GM18867 (cell line): ENCODE measurements around the gene CLCN3.
"Not testable (repeated sequence)": the region's sequence is repeated elsewhere in the genome, so short reads cannot be mapped to it uniquely, and the experiment has no call there.

ENCODE experiments used
- ATAC-seq: cut with Tn5 transposase; IDR thresholded peaks from one replicate; pipeline ENCODE4 v1.9.1; 2021; ENCODE audit warnings: mild to moderate bottlenecking, moderate library complexity; ENCODE audit not compliant: unreplicated experiment

CLCN3 gene

DNA sequence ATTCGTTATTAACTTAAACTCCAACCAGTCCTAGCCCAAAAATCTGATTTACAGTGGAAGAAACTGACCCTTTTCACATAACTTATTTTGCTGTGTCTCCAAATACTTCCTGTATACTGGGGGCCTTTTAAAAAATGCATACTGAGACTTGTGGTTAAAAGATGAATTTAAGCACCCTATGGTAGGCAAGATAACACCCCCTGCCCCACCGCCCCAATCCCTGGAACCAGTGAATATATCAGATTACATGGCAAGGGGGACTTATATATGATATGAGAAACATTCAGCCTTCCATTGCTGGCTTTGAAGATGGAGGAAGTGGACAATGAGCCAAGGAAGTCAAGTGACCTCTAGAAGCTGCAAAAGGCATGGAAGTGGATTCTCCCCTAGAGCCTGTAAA is 3.1 kb upstream of the CLCN3 start:
- no peak for ATAC-seq

DNA sequence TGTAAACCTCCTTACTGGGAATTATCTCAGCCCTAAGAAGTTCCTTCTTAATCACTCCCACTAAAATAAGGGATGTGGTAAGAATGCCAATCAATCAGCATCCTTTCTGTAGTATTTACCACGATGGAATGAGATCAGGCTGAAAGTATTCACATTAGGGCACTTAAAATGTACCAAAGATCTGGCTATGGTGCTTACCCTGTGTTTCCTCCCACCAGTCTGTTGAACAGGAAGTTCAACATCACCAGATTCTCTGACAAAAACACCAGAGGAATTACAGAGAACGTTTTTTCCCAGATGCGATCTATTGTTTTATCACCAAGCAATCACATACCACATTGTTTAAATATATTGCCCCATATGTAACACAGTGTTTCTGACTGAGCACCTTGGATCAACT is 2.1 kb upstream of the CLCN3 start:
- ATAC-seq: no peak

DNA sequence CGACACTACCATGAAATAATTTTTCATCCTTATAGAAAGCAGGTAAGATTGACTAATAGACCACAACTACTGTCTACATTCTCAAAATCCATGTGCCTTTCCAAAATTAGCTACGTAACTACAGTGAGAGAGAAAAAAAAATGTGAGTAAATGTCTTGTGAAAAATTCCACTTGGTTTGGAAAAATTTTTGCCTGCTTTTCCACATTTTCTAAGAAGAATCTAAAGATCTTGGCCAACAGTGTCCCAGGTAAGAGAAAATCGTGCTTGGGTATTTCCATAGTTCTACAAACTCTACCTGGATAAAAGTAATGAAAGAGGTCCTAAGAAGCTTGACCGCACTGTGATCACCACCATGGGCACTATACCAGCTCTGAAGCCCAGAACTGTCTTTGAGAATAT is 1.4 kb upstream of the CLCN3 start:
- no peak for ATAC-seq

DNA sequence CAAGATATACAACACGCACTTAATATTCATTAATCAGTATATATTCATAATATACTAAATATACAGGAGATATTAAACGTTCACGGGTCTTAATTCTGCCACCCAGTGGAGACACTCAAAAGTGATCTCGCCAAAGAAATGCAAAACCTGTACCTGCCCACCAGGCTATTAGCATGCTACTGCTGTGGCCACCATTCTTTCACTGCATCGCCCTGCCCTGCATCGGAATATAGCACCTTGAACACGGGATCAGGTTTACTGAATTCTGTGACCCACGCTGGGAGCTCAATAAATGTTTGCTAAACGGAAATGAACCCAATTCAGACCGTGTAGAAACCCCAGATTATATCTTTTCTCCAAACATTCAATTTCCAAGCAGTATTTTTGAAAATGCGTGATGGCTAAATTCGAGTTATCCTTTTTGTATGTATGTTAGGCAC is 840 bp upstream of the CLCN3 start:
- ATAC-seq: peak; percentile 49

DNA sequence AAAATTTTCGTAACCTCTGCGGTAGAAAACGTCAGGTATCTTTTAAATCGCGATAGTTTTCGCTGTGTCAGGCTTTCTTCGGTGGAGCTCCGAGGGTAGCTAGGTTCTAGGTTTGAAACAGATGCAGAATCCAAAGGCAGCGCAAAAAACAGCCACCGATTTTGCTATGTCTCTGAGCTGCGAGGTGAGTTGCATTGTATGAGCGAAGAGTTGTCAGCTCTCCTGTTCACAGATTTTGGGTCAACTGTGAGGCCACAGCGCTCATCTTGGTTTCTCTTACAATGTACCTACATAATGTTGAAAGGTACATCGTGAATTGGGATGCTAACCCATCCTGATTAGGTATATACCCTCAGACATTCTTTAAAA is 486 bp downstream of the CLCN3 start:
- ATAC-seq: no peak

DNA sequence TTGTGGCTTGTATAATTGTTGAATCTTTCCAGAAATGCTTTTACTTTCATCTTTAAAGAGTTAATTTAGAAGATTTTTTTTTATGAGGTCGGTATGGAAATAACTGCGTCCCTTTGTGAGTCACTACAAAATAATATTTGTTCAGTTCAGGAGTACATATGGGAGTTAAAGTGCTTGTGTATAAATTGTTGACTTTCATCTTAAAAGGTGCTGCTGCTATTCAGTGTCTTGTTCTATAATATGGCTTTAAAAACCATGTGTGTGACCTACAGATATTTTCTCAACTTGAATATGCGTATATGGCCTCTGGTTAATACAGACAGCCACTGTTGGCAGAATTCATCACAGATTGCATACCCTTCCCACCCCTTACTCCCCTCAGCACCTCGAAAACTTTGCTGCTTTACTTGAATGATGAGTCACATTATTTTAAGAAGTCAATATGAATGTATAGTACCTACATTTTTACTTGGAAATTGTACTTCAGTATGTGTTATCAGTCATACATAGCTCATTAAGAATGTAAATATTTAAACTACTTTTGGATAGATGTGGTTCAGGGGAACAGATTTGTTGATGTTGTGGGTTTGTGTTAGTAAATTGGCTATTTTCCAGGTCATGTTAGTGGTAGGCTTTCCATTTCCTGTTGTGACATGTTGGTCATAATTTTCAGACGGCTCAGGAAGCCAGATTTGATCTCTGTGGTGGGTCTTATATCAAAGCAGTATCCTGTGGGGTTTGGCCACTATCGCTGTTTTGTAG is 1.5 kb downstream of the CLCN3 start:
- no peak for ATAC-seq

DNA sequence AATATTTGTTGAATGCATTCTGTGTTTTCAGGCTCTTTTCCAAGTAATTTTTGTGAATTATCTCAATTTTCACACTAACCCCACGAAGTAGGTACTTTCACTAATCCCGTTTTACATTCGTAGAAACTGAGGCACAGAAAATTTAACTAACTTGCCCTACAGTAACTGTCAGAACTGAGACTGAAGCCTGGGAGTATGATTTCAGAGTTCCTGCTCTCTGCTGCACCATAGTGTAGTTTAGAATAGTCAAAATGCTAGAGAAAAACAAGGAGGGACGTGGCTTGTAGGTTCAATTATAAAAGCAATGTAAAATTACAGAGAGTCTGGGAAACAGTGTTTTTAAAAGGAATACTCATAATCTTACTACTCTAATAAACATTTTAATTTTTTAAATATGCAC is 2.2 kb downstream of the CLCN3 start:
- no peak for ATAC-seq

DNA sequence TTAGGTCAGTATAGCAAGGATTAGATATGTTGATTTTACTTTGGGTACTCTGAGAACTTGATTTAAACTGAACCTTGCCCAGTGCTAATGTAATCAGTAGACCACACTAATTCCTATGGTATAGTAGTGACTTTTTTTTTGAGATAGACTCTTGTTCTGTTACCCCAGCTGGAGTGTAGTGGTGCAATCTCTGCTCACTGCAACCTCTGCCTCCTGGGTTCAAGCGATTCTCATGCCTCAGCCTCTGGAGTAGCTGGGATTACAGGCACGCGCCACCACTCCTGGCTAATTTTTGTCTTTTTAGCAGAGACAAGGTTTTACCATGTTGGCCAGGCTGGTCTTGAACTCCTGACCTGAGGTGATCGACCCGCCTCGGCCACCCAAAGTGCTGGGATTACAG is 3.6 kb downstream of the CLCN3 start:
- not testable (repeated sequence) for ATAC-seq

DNA sequence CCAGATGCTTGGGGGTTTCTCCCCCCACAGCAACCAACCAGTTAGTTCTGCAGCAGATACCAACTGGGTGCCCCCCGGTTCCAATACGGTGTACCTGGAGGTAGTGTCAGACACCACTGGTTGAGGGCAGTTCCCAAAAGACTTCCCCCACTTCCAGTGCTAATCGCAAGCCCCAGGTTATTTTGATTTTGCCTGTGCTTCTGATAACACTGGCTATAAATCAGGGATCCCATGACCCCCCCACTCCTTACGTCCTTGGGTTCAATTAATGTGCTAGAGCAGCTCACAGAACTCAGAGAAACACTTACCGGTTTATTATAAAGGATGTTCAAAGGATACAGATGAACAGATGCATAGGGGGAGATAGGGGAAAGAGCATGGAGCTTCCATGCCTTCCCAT is 5.5 kb downstream of the CLCN3 start:
- no peak for ATAC-seq

DNA sequence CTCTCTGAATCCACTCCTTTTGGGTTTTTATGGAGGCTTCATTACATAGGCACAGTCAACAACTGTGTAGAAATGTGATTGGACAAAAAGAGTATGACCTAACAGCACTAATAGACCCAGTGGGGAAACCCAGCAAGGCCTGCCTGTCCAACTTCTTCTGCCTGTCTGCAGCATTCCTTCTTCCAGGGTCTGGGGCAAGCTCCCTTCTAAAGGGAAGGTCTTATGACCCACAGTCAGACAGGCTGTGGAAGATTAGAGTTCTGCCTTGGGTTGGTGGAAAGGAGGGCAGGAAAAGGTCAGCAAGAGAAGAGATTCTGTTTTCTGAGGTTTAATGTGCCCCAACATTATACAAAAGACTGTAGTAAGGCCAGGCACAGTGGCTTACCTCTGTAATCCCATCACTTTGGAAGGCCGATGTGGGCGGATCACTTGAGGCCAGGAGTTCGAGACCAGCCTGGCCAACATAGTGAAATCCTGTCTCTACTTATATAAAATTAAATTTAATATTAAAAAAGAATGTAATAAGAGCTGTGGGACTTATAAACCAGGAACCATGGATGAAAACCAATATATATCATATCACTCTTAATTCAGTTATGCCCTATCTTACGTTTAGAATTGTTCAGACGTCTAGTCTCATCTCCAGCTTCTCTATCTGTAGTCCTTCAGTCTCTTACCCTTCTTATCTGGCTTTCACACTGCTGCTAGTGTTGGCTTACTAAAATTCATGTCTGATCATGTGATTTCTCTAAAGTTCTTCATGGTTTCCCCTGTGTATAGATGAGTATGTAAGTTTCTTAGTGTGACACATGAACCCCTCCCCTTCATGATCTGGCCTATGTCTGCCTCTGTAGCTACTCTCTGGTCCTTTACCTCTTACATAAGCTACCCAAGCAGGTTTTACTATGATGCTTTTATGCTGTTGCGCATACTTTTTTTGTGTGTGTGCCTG is 6.2 kb downstream of the CLCN3 start:
- ATAC-seq: no peak

DNA sequence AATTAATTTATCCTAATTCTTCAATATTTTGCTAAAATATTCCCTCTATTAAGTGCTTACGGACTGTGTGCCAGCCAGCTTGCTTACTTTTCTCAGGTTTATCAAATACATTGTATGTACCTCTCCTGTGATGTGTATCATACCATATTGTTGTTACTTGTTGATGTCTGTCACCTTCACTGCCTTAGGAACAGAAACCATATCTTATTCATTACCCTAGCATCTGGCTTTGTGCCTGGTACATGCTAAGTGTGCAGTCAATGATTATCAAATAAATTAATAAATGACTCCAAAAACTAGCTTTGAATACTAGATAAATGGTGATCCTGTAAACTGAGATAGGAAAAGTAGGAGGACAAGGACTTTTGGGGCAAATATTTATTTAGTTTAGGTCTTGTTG is 6.9 kb downstream of the CLCN3 start:
- peak; percentile 59 for ATAC-seq

DNA sequence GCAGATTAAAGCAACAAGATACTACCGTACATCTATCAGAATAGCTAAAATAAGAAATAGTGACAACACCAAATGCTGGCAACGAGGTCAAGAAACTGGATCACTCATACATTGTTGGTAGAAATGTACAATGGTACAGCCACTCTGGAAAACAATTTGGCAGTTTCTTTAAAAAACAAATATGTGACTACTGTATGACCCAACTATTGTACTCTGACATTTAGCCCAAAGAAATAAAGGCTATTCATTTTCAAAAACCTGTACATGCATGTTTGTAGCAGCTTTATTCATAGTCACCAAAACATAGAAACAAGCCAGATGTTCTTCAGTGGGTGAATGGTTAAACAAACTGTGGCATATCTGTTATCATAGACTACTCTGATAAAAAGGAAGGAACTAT is 8.2 kb downstream of the CLCN3 start:
- no peak for ATAC-seq

DNA sequence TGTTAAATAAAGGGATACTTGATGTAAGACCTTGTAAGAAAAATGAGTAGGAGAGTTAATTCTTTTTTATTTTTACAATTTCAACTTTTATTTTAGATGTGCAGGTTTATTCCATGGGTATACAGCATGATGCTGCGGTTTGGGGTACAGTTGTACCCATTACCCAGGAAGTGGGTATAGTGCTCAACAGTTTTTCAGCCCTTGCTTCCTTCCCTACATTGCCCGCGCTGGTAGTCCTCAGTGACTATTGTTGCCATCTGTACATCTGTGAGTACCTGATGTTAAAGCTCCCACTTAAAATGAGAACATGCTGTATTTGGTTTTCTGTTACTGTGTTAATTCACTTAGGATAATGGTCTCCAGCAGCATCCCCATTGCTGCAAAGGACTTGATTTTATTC is 9.7 kb downstream of the CLCN3 start:
- ATAC-seq: no peak

DNA sequence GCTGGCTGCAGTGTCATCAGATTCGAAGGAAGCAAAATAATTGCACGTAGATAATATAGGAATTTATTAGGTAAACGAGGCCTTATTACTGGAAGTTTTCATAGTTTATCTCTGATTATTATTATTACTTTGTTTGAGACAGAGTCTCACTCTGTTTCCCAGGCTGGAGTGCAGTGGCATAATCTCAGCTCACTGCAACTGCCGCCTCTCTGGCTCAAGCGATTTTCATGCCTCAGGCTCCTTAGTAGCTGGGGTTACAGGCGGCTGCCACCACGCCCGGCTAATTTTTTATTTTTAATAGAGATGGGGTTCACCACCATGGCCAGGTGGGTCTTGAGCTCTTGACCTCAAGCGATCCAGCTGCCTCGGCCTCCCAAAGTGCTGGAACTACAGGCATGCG is 12.5 kb downstream of the CLCN3 start:
- no peak for ATAC-seq

DNA sequence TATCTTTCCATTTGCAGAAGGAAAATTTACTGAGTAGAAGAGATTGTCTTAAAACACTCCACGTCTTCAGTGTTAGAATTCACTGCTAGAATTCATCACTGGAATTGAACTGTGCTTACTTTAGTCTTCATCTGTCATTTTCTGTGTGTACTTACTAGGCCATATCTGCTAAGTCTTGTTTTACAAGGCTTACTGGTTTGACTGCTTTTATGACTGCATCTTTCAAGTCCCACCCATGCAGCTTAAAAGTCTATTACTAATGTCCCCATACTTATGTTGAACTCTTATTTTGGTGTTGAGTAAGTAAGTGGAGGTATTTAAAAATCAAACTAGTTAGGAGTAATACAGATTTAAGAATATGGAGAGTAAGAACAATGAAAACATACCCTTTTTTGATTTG is 14.6 kb downstream of the CLCN3 start:
- no peak for ATAC-seq

DNA sequence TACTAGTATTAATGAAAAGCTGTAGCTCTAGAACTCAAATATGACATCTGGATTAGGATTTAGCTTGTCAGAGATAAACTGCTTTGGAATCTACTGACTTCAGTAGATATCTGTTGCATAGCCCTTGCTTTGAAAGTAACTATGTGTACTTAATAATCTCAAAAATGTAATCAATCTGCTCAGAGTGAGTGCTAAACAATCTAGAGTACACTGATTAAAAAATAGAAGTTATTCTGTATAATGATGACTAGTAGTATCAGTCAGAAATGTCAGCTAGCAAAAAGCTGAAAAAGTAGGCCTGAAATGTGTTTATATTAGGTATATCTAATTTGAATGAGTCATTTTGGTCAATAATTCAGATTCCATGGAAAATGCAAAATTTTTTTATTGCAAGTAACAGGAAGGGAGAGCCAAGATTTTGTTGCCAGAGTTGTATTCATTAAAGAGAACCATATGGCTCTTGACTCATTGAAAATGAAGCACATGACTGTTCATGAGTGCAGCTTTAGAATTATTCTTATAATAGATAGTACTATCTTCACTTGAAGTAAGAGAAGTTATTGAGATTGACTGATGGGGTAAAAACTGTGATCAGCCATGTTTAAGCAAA is 20.0 kb downstream of the CLCN3 start:
- no peak for ATAC-seq

DNA sequence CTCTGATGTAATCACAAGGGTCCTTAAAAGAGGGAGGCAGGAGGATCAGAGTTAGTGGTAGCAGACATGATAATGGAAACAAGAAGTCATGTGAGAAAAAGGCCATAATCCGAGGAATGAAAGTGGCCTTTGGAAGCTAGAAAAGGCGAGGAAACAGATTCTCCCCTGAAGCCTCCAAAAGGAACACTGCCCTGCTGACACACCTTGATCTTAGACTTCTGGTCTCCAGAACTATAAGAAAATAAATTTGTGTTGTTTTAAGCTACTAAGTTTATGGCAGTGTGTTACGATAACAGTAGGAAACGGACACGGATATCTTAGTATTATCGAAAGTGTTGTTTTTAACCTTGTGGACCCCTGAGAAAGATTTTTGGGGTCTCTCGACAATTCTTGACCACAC is 24.4 kb downstream of the CLCN3 start:
- no peak for ATAC-seq

DNA sequence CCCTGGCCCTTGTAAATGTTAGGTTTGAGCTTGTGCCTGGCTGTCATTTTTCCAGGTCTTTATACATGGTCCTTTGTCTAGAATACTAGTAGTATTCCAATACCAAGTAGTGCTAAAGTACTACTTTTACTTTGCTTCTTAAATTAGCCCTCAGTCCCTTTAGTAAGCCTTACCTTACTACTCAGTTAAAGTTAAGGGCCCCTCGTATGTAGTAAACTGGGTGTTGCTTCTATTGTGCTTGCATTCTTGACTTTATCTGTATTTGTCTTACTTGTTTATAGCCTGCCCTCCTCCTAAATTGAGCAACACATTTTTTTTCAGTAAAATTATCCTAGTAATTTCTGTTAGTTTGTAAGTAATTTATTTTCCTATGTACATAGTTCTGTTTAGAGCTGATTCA is 25.2 kb downstream of the CLCN3 start:
- ATAC-seq: no peak

DNA sequence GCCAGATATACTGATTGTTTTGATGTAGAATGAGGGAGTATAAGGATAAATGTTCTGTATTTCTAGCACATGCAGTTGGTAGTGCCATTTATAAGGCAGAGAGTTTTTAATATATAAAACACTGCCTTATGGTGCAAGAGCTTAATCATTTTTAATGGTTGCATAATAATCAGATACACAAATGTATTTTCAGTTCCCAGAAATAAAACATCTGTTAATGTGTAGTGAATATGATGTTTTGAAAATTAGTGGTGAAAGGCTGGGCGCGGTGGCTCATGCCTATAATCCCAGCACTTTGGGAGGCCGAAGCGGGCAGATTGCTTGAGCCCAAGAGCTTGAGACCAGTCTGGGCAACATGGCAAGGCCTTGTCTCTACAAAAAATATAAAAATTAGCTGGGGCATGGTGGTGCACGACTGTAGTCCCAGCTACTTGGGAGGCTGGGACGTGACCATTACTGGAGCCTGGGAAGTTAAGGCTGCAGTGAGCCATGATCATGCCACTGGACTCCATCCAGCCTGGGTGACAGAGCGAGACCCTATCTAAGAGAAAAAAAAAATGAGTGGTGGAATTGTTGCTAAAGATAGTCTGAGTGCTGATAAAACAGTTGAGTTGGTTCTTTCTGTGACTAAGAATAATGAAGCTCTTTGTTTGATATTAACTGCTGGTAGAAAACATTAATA is 29.3 kb downstream of the CLCN3 start:
- ATAC-seq: no peak

DNA sequence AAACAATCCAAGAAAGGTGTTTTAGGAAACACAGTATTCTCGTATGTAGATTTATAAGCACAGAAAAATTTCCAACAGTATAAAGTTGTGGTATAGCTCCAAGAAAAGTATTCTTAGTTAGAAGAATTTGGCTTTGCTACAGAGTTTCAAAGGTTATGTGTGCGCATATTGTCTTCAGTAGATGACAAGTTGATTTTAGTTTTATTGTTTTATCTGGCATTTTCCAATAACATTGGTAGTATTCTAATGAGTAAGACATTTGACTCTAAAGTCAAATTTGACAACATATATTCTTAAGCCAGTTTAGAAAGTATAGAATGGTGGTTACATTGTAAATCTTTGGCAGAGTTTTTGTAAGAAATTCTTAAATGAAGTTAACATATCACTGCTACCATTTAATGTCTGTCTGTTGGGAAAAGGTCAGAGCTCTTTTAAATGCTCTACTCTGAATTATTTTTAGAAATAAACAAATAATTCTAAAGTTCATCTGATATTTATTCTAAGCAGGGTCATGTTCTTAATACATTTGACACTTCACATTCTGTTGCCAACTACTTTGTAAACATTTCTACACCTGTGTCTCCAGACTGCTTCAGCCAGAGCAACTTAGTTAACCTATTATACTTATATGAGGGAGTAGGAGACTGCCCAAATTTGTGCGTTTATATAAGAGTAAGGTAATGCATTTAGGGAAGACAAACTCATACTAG is 30.0 kb downstream of the CLCN3 start:
- ATAC-seq: no peak

DNA sequence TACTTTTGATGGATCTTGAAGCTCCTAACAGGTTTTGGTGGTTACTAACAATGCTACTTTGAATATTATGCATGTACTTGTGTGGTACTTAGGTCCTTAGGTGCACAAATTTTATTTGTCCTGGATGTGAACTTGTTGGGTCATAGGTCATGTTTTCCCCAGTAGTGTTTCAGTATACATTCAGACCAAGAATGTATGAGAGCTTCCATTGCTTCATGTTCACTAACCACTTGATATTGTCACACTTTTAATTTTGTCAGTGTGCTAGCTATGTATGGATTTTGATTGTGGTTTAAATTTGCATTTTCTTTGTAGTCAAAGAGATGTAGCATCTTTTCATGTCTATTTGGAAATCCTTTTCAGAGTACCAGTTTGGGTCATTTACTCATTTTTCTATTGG is 32.2 kb downstream of the CLCN3 start:
- ATAC-seq: no peak
